Measurements from ENCODE around the gene SLC6A6.

GRCh38 chr3:14436954-14437281 lies 34.5 kb downstream of the SLC6A6 start:
- TF ChIP-seq, protein P1, sequence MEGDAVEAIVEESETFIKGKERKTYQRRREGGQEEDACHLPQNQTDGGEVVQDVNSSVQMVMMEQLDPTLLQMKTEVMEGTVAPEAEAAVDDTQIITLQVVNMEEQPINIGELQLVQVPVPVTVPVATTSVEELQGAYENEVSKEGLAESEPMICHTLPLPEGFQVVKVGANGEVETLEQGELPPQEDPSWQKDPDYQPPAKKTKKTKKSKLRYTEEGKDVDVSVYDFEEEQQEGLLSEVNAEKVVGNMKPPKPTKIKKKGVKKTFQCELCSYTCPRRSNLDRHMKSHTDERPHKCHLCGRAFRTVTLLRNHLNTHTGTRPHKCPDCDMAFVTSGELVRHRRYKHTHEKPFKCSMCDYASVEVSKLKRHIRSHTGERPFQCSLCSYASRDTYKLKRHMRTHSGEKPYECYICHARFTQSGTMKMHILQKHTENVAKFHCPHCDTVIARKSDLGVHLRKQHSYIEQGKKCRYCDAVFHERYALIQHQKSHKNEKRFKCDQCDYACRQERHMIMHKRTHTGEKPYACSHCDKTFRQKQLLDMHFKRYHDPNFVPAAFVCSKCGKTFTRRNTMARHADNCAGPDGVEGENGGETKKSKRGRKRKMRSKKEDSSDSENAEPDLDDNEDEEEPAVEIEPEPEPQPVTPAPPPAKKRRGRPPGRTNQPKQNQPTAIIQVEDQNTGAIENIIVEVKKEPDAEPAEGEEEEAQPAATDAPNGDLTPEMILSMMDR (IDR thresholded peaks at IDR 0.05): no peak
- no peak for TF ChIP-seq POLR2A (IDR thresholded peaks at IDR 0.05)

Data from body of pancreas (tissue), 4 donors.